ENCODE results near the gene PDGFC. TPM values are rescaled to one million over a fixed set of nuclear protein-coding genes. Genes with fewer than 3 reads are reported as not detected.
A peak's percentile ranks its signal among the peaks of the same experiment; 100 is the strongest.

The PDGFC gene
- not detected for polyA plus RNA-seq

- no peaks in the 10 kb centered on the region for H3K36me3 Mint-ChIP-seq
- peaks cover 0 to 2% (median 0%) of the 10 kb centered on the region in 3 donors for H3K4me1 Mint-ChIP-seq
- H3K4me3 Mint-ChIP-seq, result peak within 1 kb of the TSS in 1 of 4 donors; percentile 73
- H3K27me3 Mint-ChIP-seq, result peaks cover 15% of the 10 kb centered on the region
- no peak within 1 kb of the TSS for H3K27ac Mint-ChIP-seq
- H3K9me3 Mint-ChIP-seq, result peaks cover 5 to 14% (median 8%) of the 10 kb centered on the region in 3 donors
These were observed at the start of gene PDGFC for GRCh38 chr4:156971676-156972378. Gene PDGFC (minus strand): TSS chr4:156971799. CDS start chr4:156970903, 896 bp downstream.

GRCh38 chr4:157020882-157021281 is 49.3 kb upstream of the PDGFC start:
- H3K4me1 Mint-ChIP-seq, result no peaks in the 10 kb centered on the region
- H3K9me3 Mint-ChIP-seq, result peaks cover 0 to 6% (median 2%) of the 10 kb centered on the region in 3 donors
- no peak overlapping the region for H3K27ac Mint-ChIP-seq
- H3K36me3 Mint-ChIP-seq, result no peaks in the 10 kb centered on the region
- no peak overlapping the region for H3K4me3 Mint-ChIP-seq
- H3K27me3 Mint-ChIP-seq, result no peaks in the 10 kb centered on the region

GRCh38 chr4:157018920-157019490 is 47.4 kb upstream of the PDGFC start:
- Mint-ChIP-seq H3K36me3 (no peaks in the 10 kb centered on the region), H3K4me3 (no peak overlapping the region), H3K4me1 (no peaks in the 10 kb centered on the region), H3K27ac (no peak overlapping the region), H3K27me3 (no peaks in the 10 kb centered on the region), H3K9me3 (peaks cover 2 to 10% (median 2%) of the 10 kb centered on the region in 3 donors)

- Mint-ChIP-seq H3K9me3 (peaks cover 2 to 8% (median 2%) of the 10 kb centered on the region in 3 donors), H3K36me3 (no peaks in the 10 kb centered on the region), H3K4me3 (no peak overlapping the region), H3K4me1 (no peaks in the 10 kb centered on the region), H3K27ac (no peak overlapping the region), H3K27me3 (no peaks in the 10 kb centered on the region)
These were observed 43.3 kb upstream of the PDGFC start for GRCh38 chr4:157014621-157015591.

GRCh38 chr4:157013656-157014055 is 42.1 kb upstream of the PDGFC start:
- Mint-ChIP-seq H3K4me3 (no peak overlapping the region), H3K27ac (no peak overlapping the region), H3K4me1 (no peaks in the 10 kb centered on the region), H3K9me3 (peaks cover 0 to 8% (median 2%) of the 10 kb centered on the region in 3 donors), H3K27me3 (no peaks in the 10 kb centered on the region), H3K36me3 (no peaks in the 10 kb centered on the region)

GRCh38 chr4:157012781-157013180 is 41.2 kb upstream of the PDGFC start:
- Mint-ChIP-seq H3K9me3 (peaks cover 0 to 8% (median 2%) of the 10 kb centered on the region in 3 donors), H3K4me3 (no peak overlapping the region), H3K36me3 (no peaks in the 10 kb centered on the region), H3K27me3 (no peaks in the 10 kb centered on the region), H3K27ac (no peak overlapping the region), H3K4me1 (no peaks in the 10 kb centered on the region)

- H3K36me3 Mint-ChIP-seq, result no peaks in the 10 kb centered on the region
- no peak overlapping the region for H3K27ac Mint-ChIP-seq
- peaks cover 0 to 8% (median 2%) of the 10 kb centered on the region in 3 donors for H3K9me3 Mint-ChIP-seq
- no peak overlapping the region for H3K4me3 Mint-ChIP-seq
- no peaks in the 10 kb centered on the region for H3K4me1 Mint-ChIP-seq
- H3K27me3 Mint-ChIP-seq, result no peaks in the 10 kb centered on the region
These were observed 40.7 kb upstream of the PDGFC start for GRCh38 chr4:157012296-157012695.

GRCh38 chr4:157010630-157011029 is 39.0 kb upstream of the PDGFC start:
- H3K4me1 Mint-ChIP-seq, result no peaks in the 10 kb centered on the region
- H3K27ac Mint-ChIP-seq, result no peak overlapping the region
- no peak overlapping the region for H3K4me3 Mint-ChIP-seq

GRCh38 chr4:157005831-157006230 is 34.2 kb upstream of the PDGFC start:
- H3K27ac Mint-ChIP-seq, result no peak overlapping the region
- no peak overlapping the region for H3K4me3 Mint-ChIP-seq
- no peaks in the 10 kb centered on the region for H3K36me3 Mint-ChIP-seq
- H3K9me3 Mint-ChIP-seq, result peaks cover 3 to 4% (median 4%) of the 10 kb centered on the region in 3 donors
- H3K27me3 Mint-ChIP-seq, result no peaks in the 10 kb centered on the region
- no peaks in the 10 kb centered on the region for H3K4me1 Mint-ChIP-seq

More at GRCh38 chr4:157010630-157011029, 39.0 kb upstream of the PDGFC start:
- H3K9me3 Mint-ChIP-seq, result peaks cover 0 to 8% (median 2%) of the 10 kb centered on the region in 3 donors
- H3K36me3 Mint-ChIP-seq, result no peaks in the 10 kb centered on the region
- H3K27me3 Mint-ChIP-seq, result no peaks in the 10 kb centered on the region

GRCh38 chr4:157005193-157005592 is 33.6 kb upstream of the PDGFC start:
- no peaks in the 10 kb centered on the region for H3K4me1 Mint-ChIP-seq
- H3K27ac Mint-ChIP-seq, result no peak overlapping the region
- H3K9me3 Mint-ChIP-seq, result peaks cover 3 to 5% (median 4%) of the 10 kb centered on the region in 3 donors
- H3K27me3 Mint-ChIP-seq, result no peaks in the 10 kb centered on the region
- no peak overlapping the region for H3K4me3 Mint-ChIP-seq
- H3K36me3 Mint-ChIP-seq, result no peaks in the 10 kb centered on the region

- H3K27me3 Mint-ChIP-seq, result no peaks in the 10 kb centered on the region
- H3K4me1 Mint-ChIP-seq, result no peaks in the 10 kb centered on the region
- H3K36me3 Mint-ChIP-seq, result no peaks in the 10 kb centered on the region
- no peak overlapping the region for H3K27ac Mint-ChIP-seq
- no peak overlapping the region for H3K4me3 Mint-ChIP-seq
- H3K9me3 Mint-ChIP-seq, result peaks cover 3 to 5% (median 4%) of the 10 kb centered on the region in 3 donors
These were observed 32.9 kb upstream of the PDGFC start for GRCh38 chr4:157004279-157005161.

- peaks cover 7 to 29% (median 11%) of the 10 kb centered on the region in 3 donors for H3K9me3 Mint-ChIP-seq
- H3K27me3 Mint-ChIP-seq, result no peaks in the 10 kb centered on the region
- no peaks in the 10 kb centered on the region for H3K4me1 Mint-ChIP-seq
- H3K4me3 Mint-ChIP-seq, result no peak overlapping the region
- H3K36me3 Mint-ChIP-seq, result no peaks in the 10 kb centered on the region
- H3K27ac Mint-ChIP-seq, result no peak overlapping the region
These were observed 27.5 kb upstream of the PDGFC start for GRCh38 chr4:156999175-156999517.

GRCh38 chr4:156998500-156999174 is 27.0 kb upstream of the PDGFC start:
- Mint-ChIP-seq H3K9me3 (peaks cover 7 to 29% (median 11%) of the 10 kb centered on the region in 3 donors), H3K27me3 (no peaks in the 10 kb centered on the region), H3K4me3 (no peak overlapping the region), H3K36me3 (no peaks in the 10 kb centered on the region), H3K4me1 (no peaks in the 10 kb centered on the region), H3K27ac (no peak overlapping the region)

GRCh38 chr4:156992943-156993342 is 21.3 kb upstream of the PDGFC start:
- H3K4me3 Mint-ChIP-seq, result no peak overlapping the region
- no peaks in the 10 kb centered on the region for H3K27me3 Mint-ChIP-seq
- H3K4me1 Mint-ChIP-seq, result no peaks in the 10 kb centered on the region
- peaks cover 7 to 29% (median 7%) of the 10 kb centered on the region in 3 donors for H3K9me3 Mint-ChIP-seq
- no peak overlapping the region for H3K27ac Mint-ChIP-seq
- no peaks in the 10 kb centered on the region for H3K36me3 Mint-ChIP-seq

Data from IgD-negative memory B cell (primary cell).